ENCODE measurements around the gene ZNF205. TPM values are rescaled to one million over a fixed set of nuclear protein-coding genes. Genes with fewer than 3 reads are reported as not detected.
A peak's percentile ranks its signal among the peaks of the same experiment; 100 is the strongest.

ZNF205 gene
- total and polyA plus RNA-seq, 2 of the 13 experiments (the other 11 are each of a cell fraction or from before 2014, with no cell fraction given), result 5.8 to 10.2 TPM

- 0 out of 2 replicates have a peak, but pooled peaks have one; percentile 48 for TF ChIP-seq ZSCAN31 (CRISPR knock-in tag; IDR thresholded peaks at IDR 0.05; ENCODE audit: low read depth)
- TF ChIP-seq ZNF782 (CRISPR knock-in tag; IDR thresholded peaks at IDR 0.05; ENCODE audit: borderline replicate concordance), result peak; percentile 23; the same call in 1 of the 2 replicates
- TF ChIP-seq ZBED4 (CRISPR knock-in tag; IDR thresholded peaks at IDR 0.05; ENCODE audit: borderline replicate concordance), result peak; percentile 65; the same call in 1 of the 2 replicates
- TF ChIP-seq CEBPG (CRISPR knock-in tag; IDR thresholded peaks at IDR 0.05), result no peak
- TF ChIP-seq ZBTB25 (CRISPR knock-in tag; IDR thresholded peaks at IDR 0.05), result no peak; the same call in 1 of the 2 replicates
- TF ChIP-seq ZNF264 (CRISPR knock-in tag; IDR thresholded peaks at IDR 0.05), result peak; percentile 16; the same call in 1 of the 2 replicates
- TF ChIP-seq SNAPC4 (CRISPR knock-in tag; IDR thresholded peaks at IDR 0.05), result peak; percentile 73; the same call in 1 of the 2 replicates
- no peak for TF ChIP-seq NR3C1 (CRISPR knock-in tag; IDR thresholded peaks at IDR 0.05)
- TF ChIP-seq ZNF687 (CRISPR knock-in tag; IDR thresholded peaks at IDR 0.05), result peak; percentile 85
- peak; percentile 31; the same call in 1 of the 2 replicates for TF ChIP-seq RXRA (CRISPR knock-in tag; IDR thresholded peaks at IDR 0.05)
- TF ChIP-seq HNRNPH1 (optimal IDR thresholded peaks at IDR 0.05; ENCODE audit: low read depth, low read length), result no peak
- peak; percentile 91 for TF ChIP-seq HDAC1 (CRISPR knock-in tag; IDR thresholded peaks at IDR 0.05)
- TF ChIP-seq SNAPC2 (CRISPR knock-in tag; IDR thresholded peaks at IDR 0.05), result 0 out of 2 replicates have a peak, but pooled peaks have one; percentile 30
These were observed 11.8 kb downstream of the ZNF205 start (continued) for GRCh38 chr16:3123986-3124886.

Measured in HepG2 (cell line).